Kidney (tissue), 22 donors: Measurements from ENCODE around the gene PNMA6A. TPM values are rescaled to one million over a fixed set of nuclear protein-coding genes. Genes with fewer than 3 reads are reported as not detected.
"Not testable (repeated sequence)": the region's sequence is repeated elsewhere in the genome, so short reads cannot be mapped to it uniquely, and the experiment has no call there.

ENCODE experiments used
- DNase-seq, 5 donors: peaks; one replicate each; pipeline ENCODE4 v3.0.0-alpha.2; 2013 to 2020
- FAIRE-seq: peaks from 2 replicates; lab custom pipeline; 2012; peaks lifted over from hg19 to GRCh38; lab: Jason Lieb, UNC
- H3K27ac ChIP-seq, 2 donors: one replicate each; pipeline ENCODE4 v1.7.0; 2013; ENCODE audit warnings: low read depth in 2 of 2, low read length in 2 of 2, inconsistent platforms in 1 of 2
- H3K27me3 ChIP-seq: one replicate; pipeline ENCODE4 v1.7.1; 2013; ENCODE audit warnings: low read length, inconsistent platforms; ENCODE audit not compliant: control insufficient read depth, insufficient read depth
- H3K36me3 ChIP-seq, 3 donors: one replicate each; pipeline versions ENCODE4 v1.7.0 to v1.7.1; 2013; ENCODE audit warnings: low read length in 3 of 3, control low read depth in 1 of 3, inconsistent platforms in 1 of 3; ENCODE audit not compliant: insufficient read depth in 3 of 3, control insufficient read depth in 2 of 3
- H3K4me1 ChIP-seq, 3 donors: one replicate each; pipeline versions ENCODE4 v1.7.0 to v1.7.1; 2013; ENCODE audit warnings: low read length in 3 of 3, inconsistent platforms in 1 of 3, low read depth in 1 of 3; ENCODE audit not compliant: control insufficient read depth in 2 of 3, insufficient read depth in 2 of 3
- H3K4me3 ChIP-seq, 3 donors: one replicate each; pipeline versions ENCODE4 v1.7.0 to v1.8.1; 2013; ENCODE audit warnings: low read length in 3 of 3, control low read depth in 1 of 3, inconsistent platforms in 1 of 3
- H3K9ac ChIP-seq, 3 donors: one replicate each; pipeline versions ENCODE4 v1.7.0 to v1.7.1; 2013; ENCODE audit warnings: low read length in 3 of 3, control low read depth in 1 of 3, inconsistent platforms in 1 of 3
- H3K9me3 ChIP-seq, 3 donors: one replicate each; pipeline versions ENCODE4 v1.7.0 to v1.7.1; 2013; ENCODE audit warnings: low read length in 3 of 3, control low read depth in 1 of 3, inconsistent platforms in 1 of 3; ENCODE audit not compliant: control insufficient read depth in 2 of 3, insufficient read depth in 1 of 3
- intact Hi-C: fragments of 100-400 bp; cut with DNase I; formaldehyde crosslinking; loops from one replicate; pipeline ENCODE4 v1.11.1; 2022
- long read RNA-seq, 10 donors: library from polyadenylated mRNA in 1 of 10; unstranded in 1 of 10; transcript quantifications; one replicate each; pipeline ENCODE4 v2.0.0 and lab custom pipeline, GENCODE V29; 2021 to 2026
- polyA plus RNA-seq: library from polyadenylated mRNA; stranded (reverse); fragments of 350-450 nt; fragmentation: Illumina TruSeq; extraction: RNeasy Lipid Tissue Mini Kit (QIAGEN cat#74804); gene quantifications from one replicate; pipeline ENCODE4 v1.2.3, GENCODE V29; 2014; ENCODE audit warnings: low read depth, low replicate concordance; ENCODE audit not compliant: insufficient read depth
- total RNA-seq: library from RNA; stranded (reverse); fragmentation: NEBNext Ultra II Directional; extraction: Animal tissue kit (Norgen Biotek cat#: 25700); gene quantifications from one replicate; pipeline ENCODE4 v1.2.1, GENCODE V29; 2021
- TF ChIP-seq, protein P1 (sequence below): IDR thresholded peaks from 3 replicates; pipeline ENCODE4 v1.5.1; 2012; ENCODE audit warnings: mild to moderate bottlenecking, moderate library complexity, borderline replicate concordance; ENCODE audit not compliant: insufficient read depth; ENCODE audit errors: extremely low read depth
- donor health status: control.
- donor health status: control.
- donor health status: control.
- donor health status: control.
- donor health status: control.
- donor health status: DM: yes; HTN: yes; CAD: no.
- donor health status: Normal renal cell carcinoma (clear cell type).

Gene PNMA6A
- total RNA-seq (4.2 TPM), polyA plus RNA-seq (15.8 TPM)
- long read RNA-seq, donor 1, transcript PNMA6A-201 (2 exons, 2,209 nt), result major isoform, 8 of 8 reads
- long read RNA-seq, donor 1, partial matches to known transcripts, result 0 of 8 reads
- long read RNA-seq, donor 1, other reads (novel, unspliced or antisense), result 0 of 8 reads
- long read RNA-seq, donor 2, partial matches to known transcripts, result 5 of 6 reads
- long read RNA-seq, donor 2, other reads (novel, unspliced or antisense), result 0 of 6 reads
- long read RNA-seq, donor 3, transcript PNMA6A-201 (2 exons, 2,209 nt), result major isoform, 6 of 6 reads
- long read RNA-seq, donor 3, partial matches to known transcripts, result 0 of 6 reads
- long read RNA-seq, donor 3, other reads (novel, unspliced or antisense), result 0 of 6 reads
- long read RNA-seq, donor 4, partial matches to known transcripts, result 0 of 3 reads
- long read RNA-seq, donor 4, other reads (novel, unspliced or antisense), result 0 of 3 reads
- long read RNA-seq, donor 5, result 0 reads
- long read RNA-seq, donor 6, partial matches to known transcripts, result 0 of 4 reads
- long read RNA-seq, donor 6, other reads (novel, unspliced or antisense), result 0 of 4 reads
- long read RNA-seq, donor 7, partial matches to known transcripts, result 4 of 6 reads
- long read RNA-seq, donor 7, other reads (novel, unspliced or antisense), result 0 of 6 reads
- long read RNA-seq, donor 8, partial matches to known transcripts, result 0 of 1 reads
- long read RNA-seq, donor 8, other reads (novel, unspliced or antisense), result 0 of 1 reads
- long read RNA-seq, donor 9, partial matches to known transcripts, result 0 of 2 reads
- long read RNA-seq, donor 9, other reads (novel, unspliced or antisense), result 0 of 2 reads
- long read RNA-seq, donor 10, transcript PNMA6A-201 (2 exons, 2,209 nt), result major isoform, 6 of 6 reads
- long read RNA-seq, donor 10, partial matches to known transcripts, result 0 of 6 reads
- long read RNA-seq, donor 10, other reads (novel, unspliced or antisense), result 0 of 6 reads

DNA sequence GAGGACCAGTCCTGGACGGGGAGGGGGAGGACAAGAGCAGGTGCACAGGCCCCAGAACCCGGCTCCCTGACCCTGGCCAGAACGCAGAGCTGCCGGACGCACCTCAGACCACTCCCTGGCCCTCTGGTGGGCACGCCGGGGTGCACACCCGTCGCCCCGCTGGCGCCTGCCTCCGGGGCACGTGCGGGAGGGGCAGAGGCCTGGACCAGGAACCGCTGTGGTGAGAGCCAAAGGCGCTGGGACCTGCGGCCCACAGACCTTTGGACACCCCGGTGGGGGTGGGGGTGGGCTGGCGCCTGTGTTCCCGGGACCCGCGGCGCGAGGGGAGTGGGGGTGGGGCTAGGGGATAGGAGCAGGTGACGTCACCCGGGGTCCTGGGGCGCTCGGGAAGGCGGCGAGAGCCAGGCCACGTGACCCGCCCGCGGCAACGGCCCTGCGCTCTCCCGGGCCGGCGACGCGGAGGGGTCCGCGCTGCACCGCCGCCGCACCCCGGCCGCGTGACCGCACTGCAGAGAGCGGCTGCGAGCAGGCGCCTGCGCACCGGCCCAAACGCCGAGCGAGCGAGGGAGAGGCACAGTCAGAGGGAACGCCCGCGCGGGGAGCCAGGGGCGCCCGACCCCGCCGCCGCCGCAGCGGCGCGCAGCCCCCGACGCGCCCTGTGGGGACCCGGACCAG lies at the start of gene PNMA6A:
TSS of gene PNMA6A (plus strand) at position 546 of the 675 bp plus-strand sequence. CDS start 609 bp downstream, outside the sequence.
- H3K9ac ChIP-seq, H3K27me3 ChIP-seq, DNase-seq, intact Hi-C loops, H3K4me3 ChIP-seq, H3K36me3 ChIP-seq, FAIRE-seq, H3K4me1 ChIP-seq, H3K9me3 ChIP-seq, H3K27ac ChIP-seq: not testable (repeated sequence)

DNA sequence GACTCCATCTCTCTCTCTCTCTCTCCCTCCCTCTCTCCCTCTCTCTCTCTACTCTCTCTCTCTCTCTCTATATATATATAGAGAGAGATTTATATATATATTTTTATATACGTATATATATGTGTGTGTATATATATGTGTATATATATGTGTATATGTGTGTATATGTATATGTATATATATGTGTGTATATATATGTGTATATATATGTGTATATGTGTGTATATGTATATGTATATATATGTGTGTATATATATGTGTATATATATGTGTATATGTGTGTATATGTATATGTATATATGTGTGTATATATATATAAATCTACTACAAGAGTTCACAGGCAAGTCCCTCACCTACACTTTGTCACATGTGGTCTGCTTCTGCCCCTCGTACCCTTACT lies 45.8 kb upstream of the PNMA6A start:
- intact Hi-C loops, FAIRE-seq: not testable (repeated sequence)

DNA sequence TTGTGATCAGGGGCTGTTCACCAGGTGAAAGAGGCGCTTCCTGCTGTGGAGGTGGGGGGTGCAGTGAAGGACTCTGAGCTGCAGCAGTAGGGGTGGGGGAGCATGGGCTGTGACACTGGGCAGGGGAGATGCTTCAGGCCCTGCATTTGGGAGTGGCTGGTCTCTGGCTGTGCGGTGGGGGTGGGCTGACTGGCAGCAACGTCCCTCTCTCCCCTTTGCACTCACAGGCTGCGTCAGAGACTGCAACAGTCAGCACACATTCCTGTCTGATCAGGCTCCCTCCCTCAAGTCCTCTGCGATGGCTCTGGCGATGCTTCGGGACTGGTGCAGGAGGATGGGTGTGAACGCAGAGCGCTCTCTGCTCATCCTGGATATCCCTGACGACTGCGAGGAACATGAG lies 43.8 kb upstream of the PNMA6A start:
- H3K9ac ChIP-seq, H3K4me3 ChIP-seq, H3K27me3 ChIP-seq, H3K36me3 ChIP-seq, H3K4me1 ChIP-seq, intact Hi-C loops, H3K9me3 ChIP-seq, FAIRE-seq, DNase-seq, H3K27ac ChIP-seq: not testable (repeated sequence)

More for the DNA sequence above, 45.8 kb upstream of the PNMA6A start:
- H3K4me3 ChIP-seq, H3K9ac ChIP-seq, H3K9me3 ChIP-seq, H3K27ac ChIP-seq, DNase-seq, H3K27me3 ChIP-seq, H3K36me3 ChIP-seq, H3K4me1 ChIP-seq: not testable (repeated sequence)

DNA sequence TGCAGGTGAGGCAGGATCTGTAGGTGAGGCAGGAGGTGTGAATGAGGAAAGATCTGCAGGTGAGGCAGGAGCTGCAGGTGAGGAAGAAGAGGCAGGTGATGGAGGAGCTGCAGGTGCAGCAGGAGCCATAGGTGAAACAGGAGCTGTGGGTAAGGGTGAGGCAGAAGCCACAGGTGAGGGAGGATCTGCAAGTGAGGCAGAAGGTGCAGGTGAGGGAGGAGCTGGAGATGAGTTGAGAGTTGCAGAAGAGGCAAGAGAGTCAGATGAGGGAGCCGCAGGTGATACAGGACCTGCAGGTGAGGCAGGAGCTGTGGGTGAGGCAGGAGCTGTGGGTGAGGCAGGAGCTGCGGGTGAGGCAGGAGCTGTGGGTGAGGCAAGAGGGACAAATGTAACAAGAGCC lies 43.1 kb upstream of the PNMA6A start:
- H3K27me3 ChIP-seq, result no peaks in the 10 kb centered on the region

More for the DNA sequence above, 43.1 kb upstream of the PNMA6A start:
- no peaks in the 10 kb centered on the region for H3K36me3 ChIP-seq
- H3K4me1 ChIP-seq, result no peaks in the 10 kb centered on the region
- no peak overlapping the region for H3K9ac ChIP-seq
- no peak overlapping the region for H3K27ac ChIP-seq
- intact Hi-C loops, result no loop called here
- FAIRE-seq (no peak), DNase-seq (no peak)
- no peaks in the 10 kb centered on the region for H3K9me3 ChIP-seq
- TF ChIP-seq, protein P1, sequence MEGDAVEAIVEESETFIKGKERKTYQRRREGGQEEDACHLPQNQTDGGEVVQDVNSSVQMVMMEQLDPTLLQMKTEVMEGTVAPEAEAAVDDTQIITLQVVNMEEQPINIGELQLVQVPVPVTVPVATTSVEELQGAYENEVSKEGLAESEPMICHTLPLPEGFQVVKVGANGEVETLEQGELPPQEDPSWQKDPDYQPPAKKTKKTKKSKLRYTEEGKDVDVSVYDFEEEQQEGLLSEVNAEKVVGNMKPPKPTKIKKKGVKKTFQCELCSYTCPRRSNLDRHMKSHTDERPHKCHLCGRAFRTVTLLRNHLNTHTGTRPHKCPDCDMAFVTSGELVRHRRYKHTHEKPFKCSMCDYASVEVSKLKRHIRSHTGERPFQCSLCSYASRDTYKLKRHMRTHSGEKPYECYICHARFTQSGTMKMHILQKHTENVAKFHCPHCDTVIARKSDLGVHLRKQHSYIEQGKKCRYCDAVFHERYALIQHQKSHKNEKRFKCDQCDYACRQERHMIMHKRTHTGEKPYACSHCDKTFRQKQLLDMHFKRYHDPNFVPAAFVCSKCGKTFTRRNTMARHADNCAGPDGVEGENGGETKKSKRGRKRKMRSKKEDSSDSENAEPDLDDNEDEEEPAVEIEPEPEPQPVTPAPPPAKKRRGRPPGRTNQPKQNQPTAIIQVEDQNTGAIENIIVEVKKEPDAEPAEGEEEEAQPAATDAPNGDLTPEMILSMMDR, result no peak
- H3K4me3 ChIP-seq, result no peak overlapping the region
